Naive thymus-derived CD8-positive, alpha-beta T cell (primary cell): ENCODE measurements around the gene EXD3. TPM values are rescaled to one million over a fixed set of nuclear protein-coding genes. Genes with fewer than 3 reads are reported as not detected.

ENCODE experiments used
- ATAC-seq, 2 donors: fragments of 150-1000 bp; cut with Tn5 transposase in 1 of 2; sonication (Bioruptor Pico), chemical (Tn5 transposase) in 1 of 2; 1 replicate in 1 of 2; 2 replicates in 1 of 2; pipeline ENCODE4 v1.10.0; 2021; ENCODE audit warnings: mild to moderate bottlenecking in 2 of 2, moderate library complexity in 2 of 2
- POLR2A ChIA-PET: fragments of 350-600 bp; sonication (Branson Sonifier 250); formaldehyde crosslinking; loops from one replicate; lab custom pipeline; 2021; ENCODE audit warnings: antibody characterized with exemption; lab: Charles Lee
- DNase-seq, 10 donors: peaks; one replicate each; pipeline versions ENCODE4 v3.0.0 to v3.0.0-alpha.2; 2020 to 2022
- H3K27ac Mint-ChIP-seq, 10 donors: one replicate each; pipeline ENCODE4 v1.8.0; 2020 to 2022; ENCODE audit warnings: mild to moderate bottlenecking in 10 of 10, mixed read lengths in 10 of 10, moderate library complexity in 4 of 10, inconsistent platforms in 1 of 10
- H3K27me3 Mint-ChIP-seq, 5 donors: one replicate each; pipeline ENCODE4 v1.8.0; 2021 to 2022; ENCODE audit warnings: mixed read lengths in 5 of 5
- H3K36me3 Mint-ChIP-seq, 3 donors: one replicate each; pipeline ENCODE4 v1.8.0; 2020 to 2022; ENCODE audit warnings: mixed read lengths in 3 of 3, mild to moderate bottlenecking in 2 of 3, inconsistent platforms in 1 of 3
- H3K4me1 Mint-ChIP-seq, 4 donors: one replicate each; pipeline ENCODE4 v1.8.0; 2021 to 2022; ENCODE audit warnings: mixed read lengths in 4 of 4
- H3K4me3 Mint-ChIP-seq, 10 donors: one replicate each; pipeline ENCODE4 v1.8.0; 2020 to 2022; ENCODE audit warnings: mild to moderate bottlenecking in 10 of 10, mixed read lengths in 10 of 10, moderate library complexity in 6 of 10, inconsistent platforms in 1 of 10
- H3K9me3 Mint-ChIP-seq, 9 donors: one replicate each; pipeline ENCODE4 v1.8.0; 2020 to 2022; ENCODE audit warnings: mixed read lengths in 9 of 9, mild to moderate bottlenecking in 3 of 9, inconsistent platforms in 1 of 9, moderate library complexity in 1 of 9
- polyA plus RNA-seq, 3 donors: library from polyadenylated mRNA; unstranded; fragments of 300-500 nt; fragmentation: Illumina TruSeq; gene quantifications; one replicate each; pipeline ENCODE4 v1.2.3, GENCODE V29; 2021
- total RNA-seq, 8 experiments: library from RNA in 2 of 8; stranded (reverse) in 2 of 8; gene quantifications; one replicate each; pipeline ENCODE4 v1.2.3 and lab custom pipeline; 2021 to 2026

Gene EXD3
- total and polyA plus RNA-seq, 5 experiments from 2014 or later, result 2.6 to 28.3 (median 4.3) TPM

GRCh38 chr9:137367506-137368430, 55.2 kb downstream of the EXD3 start:
- peak in 1 of 10 donors; percentile 35 for DNase-seq
- Mint-ChIP-seq H3K4me3 (no peak overlapping the region), H3K36me3 (peaks cover 3 to 8% (median 5%) of the 10 kb centered on the region in 3 donors), H3K4me1 (peaks cover 0 to 3% (median 0%) of the 10 kb centered on the region in 4 donors), H3K9me3 (peaks cover 0 to 5% (median 3%) of the 10 kb centered on the region in 9 donors), H3K27ac (no peak overlapping the region), H3K27me3 (no peaks in the 10 kb centered on the region)
- no peak for ATAC-seq
- POLR2A ChIA-PET, result interaction anchor here (1.2 kb wide), 1 partner anchor 20 kb away, joined by 3 read pairs; no protein-coding TSS in a partner anchor

DNA sequence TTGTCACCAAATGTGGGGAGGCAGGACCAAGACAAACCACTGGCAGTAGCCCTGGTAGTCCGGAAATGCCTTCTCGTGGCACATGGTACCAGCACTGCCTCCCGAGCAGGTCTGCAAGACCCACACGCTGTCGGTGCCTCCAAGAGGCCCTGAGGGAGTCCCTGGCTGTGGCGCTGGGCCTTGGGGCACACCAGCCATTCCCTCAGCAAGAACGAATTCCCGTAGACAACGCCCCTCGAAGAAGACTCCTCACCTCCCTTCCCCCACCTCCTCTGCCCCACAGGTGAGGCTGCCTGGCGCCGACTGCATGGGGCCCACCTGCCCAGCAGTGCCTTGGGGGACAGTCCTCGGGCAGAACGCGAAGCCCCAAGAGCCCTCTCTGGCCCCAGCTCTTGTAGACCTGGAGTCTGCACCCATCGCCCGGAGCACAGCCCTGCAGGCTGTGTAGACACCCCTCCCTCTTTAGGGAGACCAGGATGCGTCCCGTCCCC, 56.0 kb downstream of the EXD3 start:
- Mint-ChIP-seq H3K9me3 (peaks cover 0 to 13% (median 4%) of the 10 kb centered on the region in 9 donors), H3K36me3 (peaks cover 3 to 10% (median 5%) of the 10 kb centered on the region in 3 donors), H3K4me1 (peaks cover 0 to 3% (median 0%) of the 10 kb centered on the region in 4 donors), H3K27me3 (no peaks in the 10 kb centered on the region), H3K27ac (no peak overlapping the region), H3K4me3 (no peak overlapping the region)
- POLR2A ChIA-PET, result no interaction called here
- DNase-seq, result peak in 1 of 10 donors; percentile 36
- ATAC-seq, result no peak

DNA sequence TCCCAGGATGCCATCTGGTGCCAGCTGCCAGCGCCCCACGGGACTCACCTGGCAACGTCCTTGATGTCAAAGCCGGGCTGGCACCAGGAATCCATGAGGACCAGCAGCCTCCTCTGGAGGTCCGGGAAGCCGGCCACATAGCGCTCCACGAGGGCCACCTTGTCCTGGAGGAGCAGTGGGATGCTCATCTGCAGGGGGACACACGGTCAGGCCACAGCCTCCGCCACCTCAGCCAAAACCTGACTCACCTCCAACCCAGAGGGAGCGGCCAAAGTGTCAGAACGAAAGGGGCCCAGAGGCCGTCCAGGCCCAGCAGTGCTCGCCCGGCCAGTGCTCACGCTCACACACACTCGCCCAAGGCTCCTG, 56.5 kb downstream of the EXD3 start:
- no peak for ATAC-seq
- Mint-ChIP-seq H3K36me3 (peaks cover 3 to 13% (median 5%) of the 10 kb centered on the region in 3 donors), H3K4me1 (peaks cover 0 to 3% (median 0%) of the 10 kb centered on the region in 4 donors), H3K27ac (no peak overlapping the region), H3K27me3 (no peaks in the 10 kb centered on the region), H3K9me3 (peaks cover 0 to 15% (median 4%) of the 10 kb centered on the region in 9 donors), H3K4me3 (no peak overlapping the region)
- POLR2A ChIA-PET, result no interaction called here
- DNase-seq, result no peak

DNA sequence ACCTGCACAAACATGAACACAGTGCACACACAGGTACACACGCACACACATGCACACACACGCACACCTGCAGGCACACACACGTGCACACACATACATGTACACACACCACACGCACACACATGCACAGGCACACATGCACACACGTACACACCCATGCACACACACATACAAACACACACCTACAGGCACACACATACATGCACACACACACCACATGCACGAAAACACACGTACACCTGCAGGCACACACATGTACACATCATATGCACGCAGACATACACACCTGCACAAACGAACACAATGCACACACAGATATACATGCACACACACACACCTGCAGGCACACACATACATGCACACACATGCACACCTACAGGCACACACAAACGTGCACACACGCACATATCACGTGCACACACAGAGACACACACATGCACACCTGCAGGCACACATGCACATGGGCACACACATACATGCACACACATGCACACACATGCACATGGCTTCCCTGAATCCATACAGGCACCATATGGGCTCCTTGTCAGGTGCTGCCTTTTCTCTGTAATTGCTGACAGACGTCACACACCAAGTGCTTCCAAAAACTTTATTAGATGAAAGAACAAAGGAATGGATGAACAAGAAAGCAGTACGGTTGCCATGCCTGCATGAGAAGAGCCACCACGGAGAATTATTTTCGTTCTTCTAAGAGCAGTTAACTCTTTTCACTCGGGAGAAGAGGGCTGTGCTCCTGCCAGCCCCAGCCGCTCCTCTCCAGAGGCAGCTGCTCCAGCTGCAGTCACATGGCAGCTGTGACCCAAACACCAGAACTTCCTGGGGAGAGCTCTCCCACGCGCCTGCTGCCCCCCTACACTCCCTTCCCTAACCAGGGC, 57.2 kb downstream of the EXD3 start:
- no peak overlapping the region for H3K27ac Mint-ChIP-seq
- peaks cover 0 to 3% (median 0%) of the 10 kb centered on the region in 4 donors for H3K4me1 Mint-ChIP-seq
- peaks cover 3 to 13% (median 5%) of the 10 kb centered on the region in 3 donors for H3K36me3 Mint-ChIP-seq
- peaks cover 0 to 15% (median 4%) of the 10 kb centered on the region in 9 donors for H3K9me3 Mint-ChIP-seq
- no peaks in the 10 kb centered on the region for H3K27me3 Mint-ChIP-seq
- H3K4me3 Mint-ChIP-seq, result no peak overlapping the region
- no peak for ATAC-seq
- POLR2A ChIA-PET, result no interaction called here
- peak in 1 of 10 donors; percentile 30 for DNase-seq

- POLR2A ChIA-PET, result interaction anchor here (0.6 kb wide), 1 partner anchor 12 kb away, joined by 3 read pairs; no protein-coding TSS in a partner anchor
- Mint-ChIP-seq H3K27ac (no peak overlapping the region), H3K9me3 (peaks cover 0 to 15% (median 4%) of the 10 kb centered on the region in 9 donors), H3K4me1 (peaks cover 0 to 3% (median 0%) of the 10 kb centered on the region in 4 donors), H3K4me3 (no peak overlapping the region), H3K27me3 (no peaks in the 10 kb centered on the region), H3K36me3 (peaks cover under 1 to 13% (median 6%) of the 10 kb centered on the region in 3 donors)
- no peak for DNase-seq
- no peak for ATAC-seq
Measured at GRCh38 chr9:137365056-137365455, 57.9 kb downstream of the EXD3 start.

- H3K27me3 Mint-ChIP-seq, result no peaks in the 10 kb centered on the region
- DNase-seq, result no peak
- no peaks in the 10 kb centered on the region for H3K4me1 Mint-ChIP-seq
- H3K36me3 Mint-ChIP-seq, result peaks cover 3 to 24% (median 17%) of the 10 kb centered on the region in 3 donors
- ATAC-seq, result no peak
- no peak overlapping the region for H3K4me3 Mint-ChIP-seq
- H3K27ac Mint-ChIP-seq, result no peak overlapping the region
- peaks cover 4 to 30% (median 16%) of the 10 kb centered on the region in 9 donors for H3K9me3 Mint-ChIP-seq
- POLR2A ChIA-PET, result no interaction called here
Measured at GRCh38 chr9:137359850-137360249, 63.1 kb downstream of the EXD3 start.

DNA sequence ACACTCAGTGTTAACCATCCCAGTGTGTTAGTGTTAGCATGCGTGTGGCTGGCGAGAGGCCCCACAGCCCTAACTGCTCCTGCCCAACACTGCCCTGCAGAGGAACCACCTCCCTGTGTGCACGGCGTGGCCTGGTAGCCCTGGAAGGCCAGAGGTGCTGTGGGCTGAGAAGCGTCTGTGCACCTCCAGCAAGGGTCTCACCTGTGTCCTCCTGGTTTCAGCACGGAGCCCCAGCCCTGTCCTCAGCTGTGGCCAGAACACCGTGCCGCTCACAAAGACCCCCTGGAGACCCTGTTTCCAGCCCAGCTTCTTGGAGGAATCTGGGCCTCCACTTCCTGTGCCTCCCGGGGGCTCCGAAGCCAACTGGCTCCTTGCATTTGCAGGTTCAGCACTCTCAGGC, 64.8 kb downstream of the EXD3 start:
- H3K9me3 Mint-ChIP-seq, result peaks cover 2 to 28% (median 16%) of the 10 kb centered on the region in 9 donors
- no peaks in the 10 kb centered on the region for H3K27me3 Mint-ChIP-seq
- DNase-seq (no peak), ATAC-seq (no peak)
- H3K27ac Mint-ChIP-seq, result no peak overlapping the region
- H3K4me3 Mint-ChIP-seq, result no peak overlapping the region
- peaks cover 3 to 20% (median 12%) of the 10 kb centered on the region in 3 donors for H3K36me3 Mint-ChIP-seq
- POLR2A ChIA-PET, result no interaction called here
- H3K4me1 Mint-ChIP-seq, result no peaks in the 10 kb centered on the region

DNA sequence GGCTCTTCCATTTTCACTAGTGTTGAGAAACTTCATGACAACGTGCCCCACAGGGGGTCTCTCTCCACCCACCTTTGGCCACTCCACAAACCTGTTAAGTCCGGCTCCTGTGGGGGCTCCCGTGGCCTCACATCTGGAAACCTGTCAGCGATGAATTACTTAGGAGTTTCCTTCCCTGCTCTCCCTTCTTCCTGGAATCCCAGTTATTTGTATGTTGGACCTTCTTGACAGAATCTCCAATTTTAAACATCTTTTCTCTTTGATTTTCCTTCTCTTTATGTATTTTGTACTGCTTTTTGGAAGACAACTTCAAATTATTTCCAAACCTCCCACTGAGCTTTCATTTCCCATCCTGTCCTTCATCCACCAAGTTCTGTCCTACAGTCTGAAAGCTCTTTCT, 65.8 kb downstream of the EXD3 start:
- no peak for ATAC-seq
- POLR2A ChIA-PET, result no interaction called here
- Mint-ChIP-seq H3K27me3 (no peaks in the 10 kb centered on the region), H3K4me1 (no peaks in the 10 kb centered on the region), H3K27ac (peak overlapping the region in 1 of 10 donors; percentile 52), H3K4me3 (no peak overlapping the region), H3K36me3 (peaks cover 3 to 18% (median 12%) of the 10 kb centered on the region in 3 donors), H3K9me3 (peaks cover 0 to 25% (median 13%) of the 10 kb centered on the region in 9 donors)
- DNase-seq, result no peak

DNA sequence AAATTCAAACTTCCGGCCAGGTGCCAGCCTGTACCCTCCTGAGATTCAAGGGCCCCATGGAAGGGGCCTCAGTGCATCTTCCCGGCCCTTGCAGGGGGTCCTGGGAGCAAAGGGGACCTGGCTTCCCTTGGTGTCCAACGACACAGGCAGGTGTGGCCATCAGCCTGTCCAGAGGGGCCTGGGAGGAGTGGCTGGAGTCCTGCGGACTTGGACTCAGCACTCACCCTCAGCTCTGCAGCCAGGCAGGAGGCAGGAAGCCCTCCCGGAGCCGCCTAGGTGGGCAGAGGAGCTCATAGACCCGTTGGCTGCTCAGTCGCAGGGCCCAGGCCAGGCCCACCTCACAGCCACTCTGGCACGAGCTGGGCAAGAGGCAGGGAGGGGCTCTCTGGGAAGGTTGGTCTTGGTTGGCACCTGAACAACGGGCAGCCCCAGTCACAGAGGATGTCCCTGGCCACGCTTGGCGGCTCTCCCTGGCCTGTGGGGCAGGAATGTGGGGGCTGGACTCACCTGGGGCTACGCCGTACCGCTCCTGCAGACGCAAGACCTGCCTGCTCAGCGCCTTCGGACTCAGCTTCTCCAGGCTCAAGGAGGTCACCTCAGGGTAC, 67.1 kb downstream of the EXD3 start:
- POLR2A ChIA-PET, result no interaction called here
- ATAC-seq, result no peak
- peak in 1 of 10 donors; percentile 56 for DNase-seq
- H3K9me3 Mint-ChIP-seq, result peaks cover 0 to 25% (median 12%) of the 10 kb centered on the region in 9 donors
- no peaks in the 10 kb centered on the region for H3K27me3 Mint-ChIP-seq
- H3K36me3 Mint-ChIP-seq, result peaks cover 3 to 12% (median 11%) of the 10 kb centered on the region in 3 donors
- H3K4me3 Mint-ChIP-seq, result no peak overlapping the region
- H3K27ac Mint-ChIP-seq, result no peak overlapping the region
- no peaks in the 10 kb centered on the region for H3K4me1 Mint-ChIP-seq

DNA sequence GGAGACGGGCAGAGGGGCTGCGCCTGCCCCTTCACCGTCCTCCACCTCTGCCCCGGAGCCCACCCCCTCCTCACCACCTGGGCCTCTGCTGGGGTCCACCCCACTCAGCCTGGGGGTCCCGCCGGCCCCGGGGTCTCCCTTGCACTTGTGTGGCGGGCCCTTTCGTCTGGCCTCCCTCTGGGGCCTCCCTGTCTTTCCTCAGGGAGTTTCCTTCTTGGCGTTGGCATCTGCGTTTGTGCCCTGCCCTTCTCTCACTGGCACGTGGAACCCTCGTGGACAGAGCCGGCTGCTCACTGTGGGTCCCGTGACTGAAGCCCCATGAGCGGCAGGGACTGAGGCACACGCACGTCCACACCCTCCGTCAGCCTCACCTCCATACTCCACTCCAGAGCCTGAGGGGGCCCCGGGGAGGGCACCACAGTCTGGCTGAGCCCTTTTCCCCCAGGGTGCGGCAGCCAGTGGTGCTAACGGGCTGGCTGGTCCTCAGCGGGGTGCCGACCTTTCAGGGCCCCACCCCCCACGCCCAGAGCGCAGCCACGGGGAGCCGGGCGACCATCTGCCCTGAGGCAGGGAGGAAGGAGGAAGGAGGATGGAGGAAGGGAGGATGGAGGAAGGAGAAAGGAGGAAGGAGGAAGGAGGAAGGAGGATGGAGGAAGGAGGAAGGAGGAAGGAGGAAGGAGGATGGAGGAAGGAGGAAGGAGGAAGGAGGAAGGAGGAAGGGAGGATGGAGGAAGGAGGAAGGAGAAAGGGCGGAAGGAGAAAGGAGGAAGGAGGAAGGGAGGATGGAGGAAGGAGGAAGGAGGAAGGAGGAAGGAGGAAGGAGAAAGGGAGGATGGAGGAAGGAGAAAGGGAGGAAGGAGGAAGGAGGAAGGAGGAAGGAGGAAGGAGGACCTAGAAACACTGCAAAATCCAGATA, 67.9 kb downstream of the EXD3 start:
- H3K27ac Mint-ChIP-seq, result no peak overlapping the region
- H3K4me1 Mint-ChIP-seq, result no peaks in the 10 kb centered on the region

GRCh38 chr9:137354153-137354844, 68.7 kb downstream of the EXD3 start:
- DNase-seq (peak in 1 of 10 donors; percentile 12), ATAC-seq (no peak)
- H3K4me3 Mint-ChIP-seq, result no peak overlapping the region
- H3K36me3 Mint-ChIP-seq, result peaks cover 3 to 11% (median 6%) of the 10 kb centered on the region in 3 donors
- peaks cover 0 to 19% (median 12%) of the 10 kb centered on the region in 9 donors for H3K9me3 Mint-ChIP-seq
- no peaks in the 10 kb centered on the region for H3K4me1 Mint-ChIP-seq
- POLR2A ChIA-PET, result no interaction called here
- H3K27me3 Mint-ChIP-seq, result no peaks in the 10 kb centered on the region
- no peak overlapping the region for H3K27ac Mint-ChIP-seq

More for the DNA sequence above, 67.9 kb downstream of the EXD3 start:
- POLR2A ChIA-PET, result no interaction called here
- ATAC-seq, result no peak
- DNase-seq, result no peak
- peaks cover 0 to 22% (median 12%) of the 10 kb centered on the region in 9 donors for H3K9me3 Mint-ChIP-seq
- H3K27me3 Mint-ChIP-seq, result no peaks in the 10 kb centered on the region
- H3K4me3 Mint-ChIP-seq, result no peak overlapping the region
- peaks cover 3 to 11% (median 11%) of the 10 kb centered on the region in 3 donors for H3K36me3 Mint-ChIP-seq
